ENCODE data around the gene DPP6. TPM values are rescaled to one million over a fixed set of nuclear protein-coding genes. Genes with fewer than 3 reads are reported as not detected.

Gene DPP6
- total RNA-seq, 1 experiment from 2014 or later = 1.1 TPM

DNA sequence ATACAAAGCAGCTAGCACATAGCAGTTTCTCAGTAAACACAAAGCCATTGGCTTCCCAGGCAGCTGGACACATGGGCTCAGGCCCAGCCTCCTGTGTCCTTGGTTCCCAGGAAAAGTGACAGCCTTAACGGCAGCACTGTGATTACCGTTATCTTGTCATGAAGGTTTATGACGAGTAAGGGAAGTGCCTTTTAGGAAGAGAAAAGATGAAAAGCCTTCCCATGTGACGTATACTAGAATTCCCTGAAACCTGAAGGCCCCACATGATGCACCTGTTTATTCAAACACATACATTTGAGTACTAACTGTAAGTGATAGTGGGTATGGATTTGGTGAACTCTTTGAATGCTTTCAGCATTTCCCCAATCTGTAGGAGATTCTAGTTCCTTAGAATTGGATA is 244.2 kb downstream of the DPP6 start:
- no peak overlapping the region for H3K4me3 ChIP-seq (ENCODE audit: insufficient read depth, low read depth, low read length)
- H3K36me3 ChIP-seq (replicated peaks; ENCODE audit: control insufficient read depth, insufficient read depth, low read length) = no peaks in the 10 kb centered on the region
- no peak for DNase-seq
- no peaks in the 10 kb centered on the region for H3K27me3 ChIP-seq (ENCODE audit: control insufficient read depth, insufficient read depth, low read length)

- no peak for DNase-seq
- Histone ChIP-seq H3K4me3 (ENCODE audit: insufficient read depth, low read depth, low read length) (no peak overlapping the region), H3K27me3 (ENCODE audit: control insufficient read depth, insufficient read depth, low read length) (peaks cover 7% of the 10 kb centered on the region), H3K36me3 (replicated peaks; ENCODE audit: control insufficient read depth, insufficient read depth, low read length) (no peaks in the 10 kb centered on the region)
Observed at GRCh38 chr7:154299736-154300135, 247.5 kb downstream of the DPP6 start.

DNA sequence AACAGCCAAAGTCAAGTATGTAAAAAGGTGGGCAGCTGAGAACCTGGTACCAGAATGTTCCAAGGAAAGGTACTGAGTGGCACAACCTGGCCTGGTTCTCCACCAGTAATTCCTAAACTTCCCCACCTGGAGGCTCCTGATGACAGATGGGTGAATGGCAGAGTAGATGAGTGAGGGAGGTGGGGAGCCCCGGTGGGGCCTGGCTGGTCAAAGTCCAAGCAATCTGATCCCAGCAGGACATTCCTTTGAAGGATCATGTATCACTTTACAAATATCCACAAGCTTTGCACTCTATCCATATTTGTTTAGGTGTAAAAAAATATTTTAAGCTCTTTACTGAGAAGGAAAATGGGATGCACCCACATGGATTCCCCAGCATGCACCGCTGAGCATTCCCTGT is 250.2 kb downstream of the DPP6 start:
- Histone ChIP-seq H3K36me3 (replicated peaks; ENCODE audit: control insufficient read depth, insufficient read depth, low read length) (no peaks in the 10 kb centered on the region), H3K4me3 (ENCODE audit: insufficient read depth, low read depth, low read length) (no peak overlapping the region), H3K27me3 (ENCODE audit: control insufficient read depth, insufficient read depth, low read length) (peaks cover 9% of the 10 kb centered on the region)
- DNase-seq = peak; percentile 51

DNA sequence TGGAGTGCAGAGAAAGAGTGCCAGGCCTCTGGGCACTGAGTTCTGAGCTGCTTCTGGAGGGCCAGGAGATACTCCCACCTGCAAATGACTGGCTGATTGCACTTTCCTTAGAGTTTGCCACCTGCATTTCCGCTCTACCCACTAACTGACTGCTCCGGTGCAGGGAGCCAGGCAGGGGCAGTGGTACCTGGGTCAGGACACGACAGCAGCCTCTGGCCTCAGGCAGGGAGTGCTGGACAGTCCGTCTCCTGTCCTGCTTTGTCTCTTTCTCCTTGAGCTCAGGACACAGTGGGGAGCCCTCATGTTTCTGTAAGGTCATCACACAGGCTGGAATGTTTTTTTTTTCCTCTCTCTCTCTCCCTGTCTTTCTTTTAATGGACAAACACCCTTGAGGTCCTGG is 252.0 kb downstream of the DPP6 start:
- peaks cover 9% of the 10 kb centered on the region for H3K27me3 ChIP-seq (ENCODE audit: control insufficient read depth, insufficient read depth, low read length)
- H3K36me3 ChIP-seq (replicated peaks; ENCODE audit: control insufficient read depth, insufficient read depth, low read length) = no peaks in the 10 kb centered on the region
- peak; percentile 45 for DNase-seq
- H3K4me3 ChIP-seq (ENCODE audit: insufficient read depth, low read depth, low read length) = peak overlapping the region; percentile 43; the same call in 1 of the 2 replicates

DNA sequence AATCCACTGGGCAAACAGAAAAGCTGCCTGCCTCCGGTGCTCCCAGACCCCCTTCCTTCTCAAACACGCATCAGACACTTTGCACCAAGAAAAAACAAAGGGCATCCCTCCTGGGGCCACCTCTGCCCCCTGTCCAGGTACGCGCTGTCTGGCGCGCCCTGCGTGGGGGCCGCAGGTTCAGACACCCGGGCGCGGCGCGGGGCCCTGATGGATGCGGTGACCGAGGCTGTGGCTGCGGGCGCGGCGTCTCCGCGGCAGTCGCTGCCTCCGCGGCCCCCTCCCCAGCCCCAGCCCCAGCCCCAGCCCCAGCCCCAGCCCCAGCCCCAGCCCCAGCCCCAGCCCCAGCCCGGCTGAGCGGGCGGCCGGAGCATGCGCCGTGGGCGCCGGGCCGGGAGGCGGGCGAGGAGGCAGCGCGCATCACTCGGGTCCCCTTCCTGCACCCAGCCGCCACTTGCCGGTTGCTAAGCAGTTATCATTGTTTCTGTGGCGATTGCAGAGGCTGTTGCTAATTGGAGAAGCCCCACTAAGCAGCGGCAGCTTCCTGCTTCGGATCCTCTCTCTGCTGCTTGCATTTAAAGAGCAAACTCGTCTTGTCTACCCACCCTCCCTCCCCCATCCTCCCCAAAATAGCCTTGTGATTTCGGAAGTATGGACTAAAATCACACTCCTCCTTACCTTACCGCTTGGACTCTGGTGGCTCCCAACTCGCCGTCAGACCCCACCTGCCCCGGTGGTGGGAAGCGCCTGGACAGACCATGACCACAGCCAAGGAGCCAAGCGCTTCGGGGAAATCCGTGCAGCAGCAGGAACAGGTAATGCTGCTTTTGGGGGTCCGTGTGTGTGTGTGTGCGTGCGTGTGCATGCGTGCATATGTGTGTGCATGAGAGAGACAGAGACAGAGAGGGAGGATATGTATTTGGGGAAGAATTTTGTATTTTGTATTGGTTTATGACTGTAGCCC is 252.8 kb downstream of the DPP6 start:
- no peaks in the 10 kb centered on the region for H3K36me3 ChIP-seq (replicated peaks; ENCODE audit: control insufficient read depth, insufficient read depth, low read length)
- peak overlapping the region; percentile 51 for H3K4me3 ChIP-seq (ENCODE audit: insufficient read depth, low read depth, low read length)
- DNase-seq = peak; percentile 94
- H3K27me3 ChIP-seq (ENCODE audit: control insufficient read depth, insufficient read depth, low read length) = peaks cover 9% of the 10 kb centered on the region

DNA sequence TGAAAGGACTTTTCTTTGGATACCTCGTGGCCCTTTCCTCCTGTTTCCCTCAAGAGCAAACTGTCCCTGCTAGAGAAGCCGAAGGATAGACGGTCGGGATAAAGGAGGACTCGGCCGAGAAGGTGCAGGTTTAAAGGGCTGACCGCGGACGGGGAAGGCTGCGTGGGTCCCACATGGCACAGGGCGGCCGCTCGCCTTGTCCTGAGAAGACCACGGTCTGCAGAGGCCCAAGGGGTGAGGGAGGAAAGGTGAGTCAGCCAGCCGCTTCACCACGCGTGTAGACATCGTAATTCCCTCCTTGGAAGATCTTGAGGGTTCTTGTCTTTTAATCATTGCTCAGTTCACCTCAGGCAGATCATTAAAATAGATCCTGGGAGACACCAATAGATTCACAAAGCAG is 253.8 kb downstream of the DPP6 start:
- Histone ChIP-seq H3K4me3 (ENCODE audit: insufficient read depth, low read depth, low read length) (no peak overlapping the region), H3K27me3 (ENCODE audit: control insufficient read depth, insufficient read depth, low read length) (peaks cover 9% of the 10 kb centered on the region), H3K36me3 (replicated peaks; ENCODE audit: control insufficient read depth, insufficient read depth, low read length) (no peaks in the 10 kb centered on the region)
- DNase-seq = no peak

DNA sequence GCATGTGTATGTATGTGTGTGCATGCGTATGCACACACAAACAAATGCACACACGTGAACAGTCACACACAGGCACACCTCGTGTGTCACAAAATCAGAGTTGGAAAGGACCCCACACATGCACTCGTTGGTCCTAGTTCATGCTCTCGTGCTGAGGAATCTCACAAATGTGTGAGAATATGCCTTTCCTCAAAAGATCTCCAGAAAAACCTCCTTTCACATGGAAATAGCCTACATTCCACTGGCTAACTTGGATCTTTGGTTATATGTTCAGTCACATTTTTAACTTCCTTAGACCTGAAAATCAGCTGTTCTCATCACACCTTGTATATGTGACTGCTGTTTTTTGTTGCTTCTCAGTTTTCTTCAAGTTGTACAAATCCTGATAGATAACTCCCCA is 256.7 kb downstream of the DPP6 start:
- Histone ChIP-seq H3K36me3 (replicated peaks; ENCODE audit: control insufficient read depth, insufficient read depth, low read length) (no peaks in the 10 kb centered on the region), H3K27me3 (ENCODE audit: control insufficient read depth, insufficient read depth, low read length) (peaks cover 9% of the 10 kb centered on the region)

GRCh38 chr7:154310114-154310513 is 257.9 kb downstream of the DPP6 start:
- Histone ChIP-seq H3K4me3 (ENCODE audit: insufficient read depth, low read depth, low read length) (no peak overlapping the region), H3K36me3 (replicated peaks; ENCODE audit: control insufficient read depth, insufficient read depth, low read length) (no peaks in the 10 kb centered on the region), H3K27me3 (ENCODE audit: control insufficient read depth, insufficient read depth, low read length) (0 out of 2 replicates have a peak, but pooled peaks cover 2% of the 10 kb centered on the region)
- DNase-seq = no peak

More for the DNA sequence above, 256.7 kb downstream of the DPP6 start:
- no peak for DNase-seq
- no peak overlapping the region for H3K4me3 ChIP-seq (ENCODE audit: insufficient read depth, low read depth, low read length)

DNA sequence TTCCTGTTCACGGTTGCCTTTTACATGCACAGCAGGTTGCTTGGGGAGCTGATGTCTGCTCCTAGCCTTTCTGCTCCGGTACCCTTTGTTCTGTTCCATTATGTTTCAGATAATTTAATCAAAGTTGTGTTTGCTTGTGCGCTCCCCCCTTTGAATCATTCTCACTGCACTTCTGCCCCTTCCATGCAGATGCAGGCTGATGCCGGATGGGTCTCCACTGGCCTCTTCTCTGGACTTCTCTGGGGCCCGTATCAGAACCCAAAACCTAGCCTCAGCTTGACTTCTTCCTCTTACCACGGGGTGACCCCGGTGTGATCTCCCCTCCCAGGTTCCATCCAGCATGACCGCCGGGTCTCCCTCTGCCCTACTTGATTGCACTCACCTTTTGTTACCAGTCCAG is 272.0 kb downstream of the DPP6 start:
- no peak overlapping the region for H3K4me3 ChIP-seq (ENCODE audit: insufficient read depth, low read depth, low read length)
- DNase-seq = no peak
- no peaks in the 10 kb centered on the region for H3K27me3 ChIP-seq (ENCODE audit: control insufficient read depth, insufficient read depth, low read length)
- no peaks in the 10 kb centered on the region for H3K36me3 ChIP-seq (replicated peaks; ENCODE audit: control insufficient read depth, insufficient read depth, low read length)

GRCh38 chr7:154326421-154326820 is 274.2 kb downstream of the DPP6 start:
- H3K4me3 ChIP-seq (ENCODE audit: insufficient read depth, low read depth, low read length) = no peak overlapping the region
- DNase-seq = no peak
- H3K36me3 ChIP-seq (replicated peaks; ENCODE audit: control insufficient read depth, insufficient read depth, low read length) = no peaks in the 10 kb centered on the region
- H3K27me3 ChIP-seq (ENCODE audit: control insufficient read depth, insufficient read depth, low read length) = no peaks in the 10 kb centered on the region

- Histone ChIP-seq H3K36me3 (replicated peaks; ENCODE audit: control insufficient read depth, insufficient read depth, low read length) (no peaks in the 10 kb centered on the region), H3K27me3 (ENCODE audit: control insufficient read depth, insufficient read depth, low read length) (no peaks in the 10 kb centered on the region), H3K4me3 (ENCODE audit: insufficient read depth, low read depth, low read length) (no peak overlapping the region)
- no peak for DNase-seq
Observed at GRCh38 chr7:154330318-154330717, 278.1 kb downstream of the DPP6 start.

GRCh38 chr7:154332811-154333580 is 280.8 kb downstream of the DPP6 start:
- no peak for DNase-seq
- Histone ChIP-seq H3K36me3 (replicated peaks; ENCODE audit: control insufficient read depth, insufficient read depth, low read length) (no peaks in the 10 kb centered on the region), H3K27me3 (ENCODE audit: control insufficient read depth, insufficient read depth, low read length) (no peaks in the 10 kb centered on the region), H3K4me3 (ENCODE audit: insufficient read depth, low read depth, low read length) (no peak overlapping the region)

DNA sequence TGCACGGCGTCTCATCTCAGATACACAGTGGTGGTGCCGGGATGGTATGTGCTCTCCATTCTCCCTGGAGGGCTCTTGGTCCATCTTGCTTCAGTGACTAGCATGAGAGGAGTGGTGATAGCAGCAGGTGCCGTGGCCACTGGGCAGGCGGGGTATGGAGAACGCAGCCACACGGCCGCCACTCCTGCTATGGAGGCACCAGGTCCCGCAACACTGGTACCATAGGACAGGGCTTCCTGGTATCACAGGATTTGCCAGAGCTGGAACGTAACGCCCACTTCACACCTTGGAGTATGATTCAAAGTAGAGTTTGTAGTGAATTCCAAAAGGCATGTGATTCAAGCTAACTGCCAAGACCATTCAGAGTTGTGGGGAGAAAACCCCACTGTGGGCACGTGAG is 284.1 kb downstream of the DPP6 start:
- Histone ChIP-seq H3K36me3 (replicated peaks; ENCODE audit: control insufficient read depth, insufficient read depth, low read length) (no peaks in the 10 kb centered on the region), H3K27me3 (ENCODE audit: control insufficient read depth, insufficient read depth, low read length) (no peaks in the 10 kb centered on the region), H3K4me3 (ENCODE audit: insufficient read depth, low read depth, low read length) (no peak overlapping the region)
- DNase-seq = no peak

- peak; percentile 34 for DNase-seq
- H3K36me3 ChIP-seq (replicated peaks; ENCODE audit: control insufficient read depth, insufficient read depth, low read length) = no peaks in the 10 kb centered on the region
- H3K27me3 ChIP-seq (ENCODE audit: control insufficient read depth, insufficient read depth, low read length) = no peaks in the 10 kb centered on the region
- no peak overlapping the region for H3K4me3 ChIP-seq (ENCODE audit: insufficient read depth, low read depth, low read length)
Observed at GRCh38 chr7:154338701-154339506, 286.7 kb downstream of the DPP6 start.
